ENCODE results near the gene OR10G2. TPM values are rescaled to one million over a fixed set of nuclear protein-coding genes. Genes with fewer than 3 reads are reported as not detected.

The OR10G2 gene
- not detected for total RNA-seq

- no peak for TF ChIP-seq CTCF (IDR thresholded peaks at IDR 0.05)
- DNase-seq (ENCODE audit: low spot score in 2 of 2), result no peak
- Histone ChIP-seq H3K27ac (no peak within 1 kb of the TSS), H3K9me3 (no peaks in the 10 kb centered on the region), H3K27me3 (no peaks in the 10 kb centered on the region), H3K4me3 (no peak within 1 kb of the TSS), H3K4me1 (no peaks in the 10 kb centered on the region), H3K36me3 (no peaks in the 10 kb centered on the region)
- intact Hi-C loops (cut with DNase I), result no loop called here
Observed at GRCh38 chr14:21634840-21635239, at the start of gene OR10G2. TSS of gene OR10G2 (minus strand) at chr14:21634940. CDS start at chr14:21634842, 98 bp downstream.

GRCh38 chr14:21680072-21680471 is 45.3 kb upstream of the OR10G2 start:
- no peaks in the 10 kb centered on the region for H3K4me1 ChIP-seq
- H3K9me3 ChIP-seq, result no peaks in the 10 kb centered on the region
- H3K36me3 ChIP-seq, result no peaks in the 10 kb centered on the region
- no peak overlapping the region for H3K27ac ChIP-seq
- TF ChIP-seq CTCF (IDR thresholded peaks at IDR 0.05), result no peak
- H3K4me3 ChIP-seq, result no peak overlapping the region
- no peaks in the 10 kb centered on the region for H3K27me3 ChIP-seq
- no peak for DNase-seq (ENCODE audit: low spot score in 2 of 2)
- intact Hi-C loops (cut with DNase I), result no loop called here

GRCh38 chr14:21675566-21675965 is 40.8 kb upstream of the OR10G2 start:
- Histone ChIP-seq H3K4me1 (no peaks in the 10 kb centered on the region), H3K36me3 (no peaks in the 10 kb centered on the region), H3K4me3 (no peak overlapping the region), H3K27me3 (no peaks in the 10 kb centered on the region), H3K9me3 (no peaks in the 10 kb centered on the region), H3K27ac (no peak overlapping the region)
- DNase-seq (ENCODE audit: low spot score in 2 of 2), result no peak
- intact Hi-C loops (cut with DNase I), result no loop called here
- TF ChIP-seq CTCF (IDR thresholded peaks at IDR 0.05), result no peak

- Histone ChIP-seq H3K36me3 (no peaks in the 10 kb centered on the region), H3K9me3 (no peaks in the 10 kb centered on the region), H3K27ac (no peak within 1 kb of the TSS), H3K27me3 (no peaks in the 10 kb centered on the region), H3K4me1 (no peaks in the 10 kb centered on the region), H3K4me3 (no peak within 1 kb of the TSS)
- no peak for DNase-seq (ENCODE audit: low spot score in 2 of 2)
- intact Hi-C loops (cut with DNase I), result no loop called here
- no peak for TF ChIP-seq CTCF (IDR thresholded peaks at IDR 0.05)
Observed at GRCh38 chr14:21673718-21674117, 39.0 kb upstream of the OR10G2 start, which contains the start of gene OR4E1. TSS of gene OR4E1 (minus strand) at chr14:21673818. CDS start at chr14:21670935, 2,883 bp downstream.

GRCh38 chr14:21672116-21672515 is 37.4 kb upstream of the OR10G2 start:
- H3K9me3 ChIP-seq, result no peaks in the 10 kb centered on the region
- H3K4me3 ChIP-seq, result no peak overlapping the region
- H3K36me3 ChIP-seq, result no peaks in the 10 kb centered on the region
- no peaks in the 10 kb centered on the region for H3K27me3 ChIP-seq
- H3K27ac ChIP-seq, result no peak overlapping the region
- DNase-seq (ENCODE audit: low spot score in 2 of 2), result no peak
- intact Hi-C loops (cut with DNase I), result no loop called here
- no peak for TF ChIP-seq CTCF (IDR thresholded peaks at IDR 0.05)
- no peaks in the 10 kb centered on the region for H3K4me1 ChIP-seq

GRCh38 chr14:21671371-21671770 is 36.6 kb upstream of the OR10G2 start:
- DNase-seq (ENCODE audit: low spot score in 2 of 2), result no peak
- intact Hi-C loops (cut with DNase I), result no loop called here
- no peak overlapping the region for H3K27ac ChIP-seq
- no peak overlapping the region for H3K4me3 ChIP-seq
- TF ChIP-seq CTCF (IDR thresholded peaks at IDR 0.05), result no peak
- H3K9me3 ChIP-seq, result no peaks in the 10 kb centered on the region
- no peaks in the 10 kb centered on the region for H3K36me3 ChIP-seq
- no peaks in the 10 kb centered on the region for H3K4me1 ChIP-seq
- H3K27me3 ChIP-seq, result no peaks in the 10 kb centered on the region
